ENCODE measurements around the gene SNCB.
"Not testable (repeated sequence)": the region's sequence is repeated elsewhere in the genome, so short reads cannot be mapped to it uniquely, and the experiment has no call there.

Gene SNCB

DNA sequence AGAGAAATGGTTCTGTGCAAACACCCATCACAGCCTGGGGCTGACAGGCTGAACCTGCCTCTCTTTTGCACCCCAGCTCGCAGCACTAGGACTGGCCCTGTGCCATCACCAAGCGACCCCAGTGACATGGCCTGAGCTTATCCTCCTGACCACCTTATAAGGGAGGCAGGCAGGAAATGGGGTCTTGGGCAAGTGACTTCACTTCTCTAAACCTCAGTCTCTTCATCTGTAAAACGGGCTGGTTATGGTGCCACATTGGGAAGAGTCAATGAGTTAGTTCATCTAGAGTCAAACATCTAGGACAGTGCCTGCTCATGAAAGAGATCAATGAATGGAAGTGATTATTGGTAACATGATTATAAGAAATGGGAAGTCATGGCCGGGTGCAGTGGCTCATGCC is 6.2 kb downstream of the SNCB start:
- DNase-seq (ENCODE audit: low read depth), result no peak

DNA sequence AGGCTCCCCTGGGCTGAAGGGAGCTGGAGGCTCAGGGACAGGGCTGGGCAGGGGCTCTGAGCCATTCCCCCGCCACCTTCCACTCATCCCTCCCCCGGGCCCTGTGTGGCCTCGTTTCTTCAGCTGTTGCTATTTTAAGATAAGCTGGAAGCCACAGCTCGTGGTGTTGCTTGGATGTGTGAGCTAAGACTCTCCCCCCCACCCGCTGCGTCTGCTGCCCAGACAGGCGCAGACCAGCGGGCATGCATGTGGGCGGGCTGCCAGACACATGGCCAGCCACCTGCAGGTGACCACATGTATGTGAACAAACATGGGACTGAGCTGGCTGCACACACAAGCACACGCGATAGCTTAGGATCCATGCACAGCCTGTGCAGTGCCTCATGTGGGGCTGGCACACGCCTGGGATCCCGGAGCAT is 8.7 kb downstream of the SNCB start:
- no peak for DNase-seq (ENCODE audit: low read depth)

DNA sequence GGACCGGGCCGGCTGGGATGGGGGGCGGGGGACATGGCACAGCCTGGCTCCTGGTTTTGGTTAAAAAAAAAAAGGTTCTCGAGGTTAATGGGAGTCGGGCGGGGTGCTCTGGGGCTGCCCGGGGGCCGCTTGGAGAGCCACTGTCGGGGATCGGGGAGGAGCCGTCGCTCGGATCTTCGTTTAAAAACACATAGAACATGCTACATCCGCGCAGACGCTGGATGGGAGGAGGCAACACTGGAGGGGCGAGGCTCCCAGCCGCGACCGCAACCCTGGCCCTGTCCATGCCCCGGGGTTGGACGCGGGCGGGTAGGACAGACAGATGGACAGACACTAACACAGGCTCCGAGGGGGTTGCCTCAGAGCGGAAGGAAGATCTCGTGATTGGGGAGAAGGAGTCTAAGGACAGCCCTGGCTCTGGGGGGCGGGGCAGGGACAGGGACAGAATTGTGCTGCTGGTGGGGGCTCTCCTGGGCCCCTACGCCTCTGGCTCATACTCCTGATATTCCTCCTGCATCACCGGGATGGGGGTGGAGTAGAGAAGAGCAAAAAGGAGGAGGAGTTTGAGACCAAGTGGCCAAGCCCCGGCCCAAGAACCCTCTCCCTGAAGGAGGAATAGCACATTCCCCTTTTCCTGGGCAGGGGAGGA is 9.9 kb downstream of the SNCB start:
- peak; percentile 5 for DNase-seq (ENCODE audit: low read depth)

DNA sequence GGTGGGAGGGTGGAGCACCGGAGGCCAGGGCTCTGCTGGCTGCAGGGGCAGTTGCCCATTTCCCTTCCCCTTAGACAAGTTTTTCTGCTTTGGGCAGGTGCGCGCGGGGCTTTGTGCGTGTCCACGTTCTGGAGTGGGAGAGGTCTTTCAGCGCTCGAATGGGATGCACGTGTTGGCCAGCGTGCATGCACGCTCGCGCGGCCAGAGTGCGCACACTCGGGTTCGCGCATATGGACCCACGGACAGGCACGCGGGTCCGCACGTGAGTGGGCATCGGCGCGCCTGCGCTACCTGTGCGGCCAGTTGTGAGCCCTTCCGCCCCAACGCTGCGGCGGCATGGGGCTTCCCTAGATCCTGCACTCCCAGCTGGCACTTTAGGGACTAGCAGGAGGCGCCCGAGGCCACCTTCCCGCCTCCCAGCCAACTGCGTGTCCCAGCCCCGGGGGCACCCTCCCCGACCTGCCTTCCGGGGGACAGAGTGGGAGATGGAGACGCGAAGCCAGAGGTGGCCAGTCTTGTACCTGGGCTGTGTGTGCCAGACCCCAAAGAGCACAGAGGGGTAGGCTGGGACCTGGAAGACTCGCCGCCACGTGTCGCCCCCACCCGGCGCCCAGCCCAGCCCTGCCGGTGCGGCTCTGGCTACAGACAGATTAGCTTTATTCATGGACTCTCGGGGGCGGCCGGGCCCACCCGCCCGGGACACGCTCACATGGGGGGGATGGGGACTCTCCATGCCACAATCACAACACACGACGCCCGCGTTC is 10.6 kb downstream of the SNCB start:
- no peak for DNase-seq (ENCODE audit: low read depth)

DNA sequence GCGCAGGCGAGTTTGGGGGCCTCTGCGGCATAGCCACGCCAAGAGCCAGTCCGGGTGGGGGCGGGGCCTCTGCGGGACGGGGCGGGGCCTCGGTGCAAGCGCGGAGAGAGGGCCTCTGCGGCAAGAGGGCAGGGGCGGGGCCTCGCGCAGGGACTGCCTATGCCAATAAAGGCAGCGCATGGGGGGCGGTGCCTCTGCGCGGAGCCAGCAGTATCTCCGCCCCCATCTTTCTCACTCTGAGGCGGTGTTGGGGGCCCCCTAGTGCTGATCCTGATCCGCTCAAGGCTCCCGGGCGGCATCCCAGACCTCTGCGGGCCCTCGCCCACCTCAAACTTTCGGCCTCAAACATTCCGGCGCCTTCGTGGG is 11.1 kb downstream of the SNCB start:
- DNase-seq (ENCODE audit: low read depth), result no peak

DNA sequence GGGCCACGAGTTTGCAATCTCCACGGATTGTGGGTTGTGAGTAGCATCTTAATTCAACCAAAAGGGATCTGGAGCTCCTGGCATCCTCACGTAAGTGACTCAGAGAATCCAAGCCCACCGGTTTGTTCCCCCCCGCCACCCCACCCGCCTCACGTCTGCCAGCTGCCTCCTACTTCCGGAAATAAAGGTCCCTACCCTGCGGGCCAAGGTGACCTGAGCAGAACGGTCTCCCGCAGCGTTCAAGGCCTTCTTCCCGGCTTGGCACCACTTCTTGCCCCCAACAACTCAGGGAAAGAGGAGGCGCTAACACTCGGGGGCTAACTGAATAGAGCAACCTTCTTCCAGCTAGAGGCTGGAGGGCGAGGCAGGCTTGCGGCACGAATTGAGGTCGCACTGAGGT is 11.6 kb downstream of the SNCB start:
- DNase-seq (ENCODE audit: low read depth), result no peak

DNA sequence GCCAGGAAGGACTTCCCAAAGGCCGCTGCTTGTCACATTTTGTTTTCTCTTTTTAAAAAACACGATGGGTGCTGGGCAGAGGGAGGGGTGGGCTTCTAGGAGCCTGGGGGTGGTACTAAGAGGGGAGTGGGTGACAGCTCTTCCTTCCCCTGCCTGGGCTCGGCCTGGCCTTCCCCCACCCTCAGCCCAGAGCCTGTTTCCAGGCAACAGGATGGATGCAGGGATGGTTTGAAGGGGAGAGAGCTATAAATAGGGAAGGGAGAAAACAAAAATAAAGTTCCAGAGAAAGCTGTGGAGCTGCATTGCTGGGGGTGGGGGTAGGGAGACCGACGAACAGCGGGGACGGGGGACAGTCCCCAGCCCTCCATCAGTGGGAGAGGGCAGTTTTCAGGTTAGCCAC is 13.8 kb downstream of the SNCB start:
- no peak for DNase-seq (ENCODE audit: low read depth)

DNA sequence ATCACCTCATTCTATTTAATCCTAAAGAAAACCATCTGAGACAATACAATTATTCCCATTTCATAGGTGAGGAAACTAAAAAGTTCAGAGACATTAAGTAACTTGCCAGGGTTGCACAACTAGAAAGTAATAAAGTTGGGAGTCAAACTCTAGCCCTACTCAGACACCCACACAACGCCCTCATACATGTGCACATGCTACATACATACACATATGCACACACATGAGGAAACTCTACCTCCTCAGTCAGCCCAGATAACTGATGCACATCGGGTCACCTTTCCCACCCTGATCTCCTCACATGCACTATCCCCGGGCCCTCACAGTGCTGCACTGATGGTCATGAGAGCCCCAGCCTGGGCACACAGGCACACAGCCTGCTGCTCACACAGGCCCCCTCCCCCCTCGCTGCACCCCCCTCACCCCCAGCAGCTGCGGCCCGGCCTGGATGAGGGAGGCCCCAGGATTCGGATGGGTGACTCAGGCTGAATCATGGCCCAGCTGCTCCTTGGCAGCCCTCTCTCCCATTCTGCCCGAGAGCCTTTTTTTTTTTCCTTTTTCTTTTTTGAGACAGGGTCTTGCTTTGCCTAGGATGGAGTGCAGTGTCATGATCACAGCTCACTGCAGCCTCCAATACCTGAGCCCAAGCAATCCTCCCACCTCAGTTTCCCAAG is 15.4 kb downstream of the SNCB start:
- no peak for DNase-seq (ENCODE audit: low read depth)

DNA sequence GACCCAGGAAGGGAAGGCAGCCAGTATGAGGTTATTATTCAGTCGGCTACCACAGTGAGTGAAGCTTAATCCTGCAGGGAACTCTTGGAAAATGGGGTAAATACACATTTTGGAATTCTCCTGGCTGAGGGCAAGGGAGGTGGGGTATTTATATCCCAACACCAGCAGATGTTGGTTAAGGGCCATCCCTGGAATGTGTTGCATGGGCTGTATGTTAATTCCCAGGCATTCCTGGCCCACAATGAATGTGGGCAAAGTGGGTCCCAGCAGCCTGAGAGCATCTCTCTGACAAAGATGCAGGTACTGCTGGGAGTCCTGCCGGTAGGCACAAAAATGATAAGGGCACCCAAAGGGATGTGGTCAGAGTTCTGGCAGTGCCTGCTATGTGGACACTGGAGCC is 17.5 kb downstream of the SNCB start:
- no peak for DNase-seq (ENCODE audit: low read depth)

DNA sequence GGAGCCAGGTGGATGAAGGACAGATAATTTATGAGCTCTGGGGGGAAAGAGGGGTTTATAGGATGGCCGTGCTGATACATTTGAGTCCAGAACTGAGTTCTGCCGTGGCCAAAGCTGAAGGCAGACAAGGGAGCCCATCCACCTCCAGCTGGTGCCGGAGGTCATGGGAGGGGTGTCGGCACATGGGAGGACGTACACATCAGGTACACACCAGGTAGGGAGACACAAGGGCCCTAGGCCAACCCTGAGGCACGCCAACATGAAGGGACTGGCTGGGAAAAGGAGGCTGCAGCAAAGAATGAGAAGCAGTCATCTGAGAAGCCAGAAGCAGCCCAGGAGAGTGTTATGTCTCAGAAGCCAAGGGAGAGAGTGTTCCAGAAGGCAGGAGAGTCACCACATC is 18.3 kb downstream of the SNCB start:
- no peak for DNase-seq (ENCODE audit: low read depth)

DNA sequence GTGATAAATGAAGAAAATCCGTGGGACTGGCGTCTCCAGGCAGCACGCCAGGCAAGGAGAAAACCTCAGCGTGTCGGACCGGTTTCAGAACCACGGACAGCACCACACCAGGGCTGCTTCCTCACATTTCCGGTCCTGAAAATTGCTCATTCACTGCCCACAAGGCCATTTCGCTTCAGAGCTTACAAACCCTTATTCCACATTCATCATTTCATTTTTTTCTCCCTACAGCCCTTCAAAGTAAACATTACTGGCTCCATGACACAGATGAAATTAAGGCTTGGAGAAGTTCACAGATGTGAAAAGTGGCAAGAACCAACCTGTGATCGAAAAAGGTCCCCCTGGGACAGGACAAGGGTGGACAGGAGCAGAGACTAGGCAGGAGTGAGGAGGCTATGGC is 18.9 kb downstream of the SNCB start:
- peak; percentile 31 for DNase-seq (ENCODE audit: low read depth)

DNA sequence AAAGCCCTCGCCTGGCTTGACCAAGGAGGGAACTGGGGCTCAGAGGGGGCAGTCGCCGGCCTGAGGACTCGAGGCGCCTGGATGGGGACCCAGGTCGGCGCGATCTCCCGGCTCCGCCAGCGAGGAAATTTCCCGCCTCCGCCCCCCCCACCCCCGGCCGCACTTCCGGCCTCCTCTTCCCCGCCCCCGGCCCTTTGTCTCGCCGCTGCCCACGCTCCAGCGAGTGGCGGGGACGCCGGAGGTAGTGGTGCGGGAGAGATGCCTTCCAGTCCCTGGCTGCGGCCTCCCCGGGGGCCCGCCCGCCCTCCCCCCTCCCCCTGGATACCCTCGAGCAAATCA is 19.9 kb downstream of the SNCB start:
- DNase-seq (ENCODE audit: low read depth), result no peak

DNA sequence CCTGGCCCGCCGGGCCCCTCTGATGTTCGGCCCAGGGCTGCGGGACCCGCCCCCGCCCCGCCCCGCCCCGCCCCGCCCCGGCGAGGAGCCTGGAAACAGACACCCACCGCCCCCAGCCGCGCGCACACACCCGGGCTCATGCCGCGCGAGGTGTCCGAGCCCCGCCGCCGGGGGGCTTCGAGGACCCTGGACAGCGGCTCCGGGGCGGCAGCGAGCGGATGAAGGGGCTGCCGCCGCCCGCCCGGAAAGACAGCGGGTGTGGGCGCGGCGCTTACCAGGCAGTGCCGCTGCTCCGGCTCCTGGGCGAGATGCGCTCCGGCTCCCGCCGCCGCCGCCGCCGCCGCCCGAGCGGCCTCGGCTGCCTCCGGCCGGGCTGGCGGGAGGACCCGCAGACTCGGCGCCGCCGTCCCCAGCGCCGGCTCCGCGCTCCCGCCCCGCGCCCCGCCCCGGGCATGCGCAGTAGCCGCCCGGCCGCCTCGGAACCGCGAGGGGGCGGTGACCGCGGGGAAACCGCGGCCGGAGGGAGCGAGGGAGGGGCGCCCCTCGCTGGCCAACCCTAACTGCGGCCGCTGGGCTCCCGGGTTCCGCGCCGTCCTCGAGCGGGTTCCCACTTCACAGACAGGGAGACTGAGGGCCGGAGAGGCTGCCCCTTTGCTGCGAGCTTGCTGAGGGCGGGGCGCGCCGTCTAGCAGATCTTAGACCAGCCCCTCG is 20.5 kb downstream of the SNCB start, which contains the start of gene GPRIN1:
GPRIN1 (minus strand) TSS at position 433 of the 711 bp plus-strand sequence. CDS start 10,322 bp downstream, outside the sequence.
- peak; percentile 22 for DNase-seq (ENCODE audit: low read depth)

DNA sequence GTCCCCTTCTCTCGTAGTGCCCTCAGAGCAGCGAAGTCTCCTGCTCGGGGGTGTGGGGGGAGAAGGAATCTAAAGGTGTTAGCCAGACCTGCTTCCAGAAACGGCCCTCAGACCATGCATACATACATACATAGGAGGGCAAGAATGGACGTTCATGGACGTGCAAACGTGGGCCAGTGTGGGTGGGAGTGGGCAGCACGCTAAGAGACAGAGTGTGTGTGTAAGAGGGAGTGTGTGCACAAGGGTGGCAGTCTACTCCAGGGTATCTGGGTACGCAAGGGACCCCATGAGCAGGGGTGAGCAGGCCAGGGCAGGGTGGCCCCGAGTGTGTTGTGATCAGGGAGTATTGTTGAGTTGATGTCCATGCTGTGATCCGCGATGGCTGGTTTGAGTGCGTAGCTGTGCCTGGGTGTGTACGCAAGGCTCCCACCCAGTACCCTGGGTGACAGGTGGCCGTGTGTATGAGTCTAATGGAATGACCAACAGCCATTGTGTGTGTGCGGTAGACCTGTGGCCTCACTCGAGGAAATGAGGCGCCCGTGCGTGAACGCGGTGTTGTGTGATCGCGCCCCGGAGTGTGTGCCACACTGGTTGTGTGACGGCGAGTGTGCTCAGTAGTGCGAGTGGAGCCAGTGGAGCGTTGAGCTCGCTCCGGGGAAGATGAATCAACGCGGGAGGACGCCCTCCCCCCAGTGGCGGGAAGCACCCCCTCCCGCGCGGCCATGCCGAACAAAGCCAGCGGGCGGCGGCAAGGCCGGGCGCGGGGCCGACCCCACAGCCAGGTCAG is 21.2 kb downstream of the SNCB start:
- no peak for DNase-seq (ENCODE audit: low read depth)

DNA sequence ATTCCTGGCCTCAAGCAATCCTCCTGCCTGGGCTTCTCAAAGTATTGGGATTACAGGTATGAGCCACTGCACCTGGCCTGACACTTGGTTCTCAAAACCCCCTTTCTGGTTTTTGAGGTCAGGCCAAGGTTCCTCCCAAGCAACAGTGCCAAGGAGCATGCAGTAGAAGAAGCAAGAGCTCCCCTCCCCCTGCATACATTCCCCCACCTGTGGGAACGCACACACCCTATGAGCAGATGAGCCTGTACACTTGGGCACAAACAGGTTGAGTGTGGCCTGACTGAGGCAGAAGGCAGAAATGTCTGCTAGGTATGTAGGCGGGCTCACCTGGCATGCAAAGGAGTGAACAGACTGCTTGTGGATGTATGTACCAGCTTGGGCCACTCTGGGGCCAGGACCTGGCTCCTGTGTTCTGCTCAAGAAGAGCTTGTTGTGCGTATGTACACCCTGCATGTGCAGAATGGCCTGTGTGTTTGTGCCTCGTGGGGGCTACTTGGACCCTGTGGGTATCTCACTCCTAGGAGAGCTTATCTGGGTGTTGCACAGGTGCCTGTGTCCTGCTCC is 22.1 kb downstream of the SNCB start:
- DNase-seq (ENCODE audit: low read depth), result no peak

DNA sequence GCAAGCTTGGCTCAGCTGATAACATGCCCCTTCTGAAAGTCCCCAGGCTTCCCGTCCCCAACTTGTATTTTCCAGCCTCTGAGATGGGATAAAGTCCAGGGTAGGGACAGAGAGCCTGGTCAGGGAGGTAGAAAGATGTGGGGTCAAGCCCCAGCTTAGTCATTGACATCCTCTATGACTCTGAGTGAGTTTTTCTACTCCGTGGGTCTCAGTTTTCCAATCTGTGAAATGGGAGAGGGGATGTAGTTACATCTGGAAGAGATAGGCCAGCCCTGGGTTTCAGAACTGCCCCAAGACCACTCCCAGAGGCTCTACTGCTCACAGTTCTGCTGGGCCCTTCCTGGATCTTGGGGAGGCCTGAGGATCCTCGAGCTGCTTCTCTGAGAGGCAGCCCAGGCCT is 23.5 kb downstream of the SNCB start:
- no peak for DNase-seq (ENCODE audit: low read depth)

DNA sequence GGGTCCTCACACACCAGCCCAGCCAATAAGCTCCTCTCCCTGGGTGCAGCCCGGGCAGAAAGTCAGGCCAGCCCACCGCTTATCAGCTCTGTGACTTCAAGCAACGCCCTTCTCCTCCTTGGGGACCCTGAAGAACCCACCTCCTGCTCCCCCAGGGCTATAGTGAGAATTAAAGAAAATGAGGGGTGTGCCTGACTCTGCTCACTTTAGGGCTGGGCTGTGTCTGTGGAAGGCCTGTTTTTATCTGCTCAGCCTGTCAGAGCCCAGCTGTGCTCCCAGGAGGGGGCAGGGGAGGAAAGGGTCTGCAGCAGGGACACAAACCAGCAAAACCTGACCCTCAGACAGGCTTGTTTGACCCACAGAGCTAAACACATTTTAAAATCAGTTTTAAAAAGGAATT is 24.3 kb downstream of the SNCB start:
- no peak for DNase-seq (ENCODE audit: low read depth)

DNA sequence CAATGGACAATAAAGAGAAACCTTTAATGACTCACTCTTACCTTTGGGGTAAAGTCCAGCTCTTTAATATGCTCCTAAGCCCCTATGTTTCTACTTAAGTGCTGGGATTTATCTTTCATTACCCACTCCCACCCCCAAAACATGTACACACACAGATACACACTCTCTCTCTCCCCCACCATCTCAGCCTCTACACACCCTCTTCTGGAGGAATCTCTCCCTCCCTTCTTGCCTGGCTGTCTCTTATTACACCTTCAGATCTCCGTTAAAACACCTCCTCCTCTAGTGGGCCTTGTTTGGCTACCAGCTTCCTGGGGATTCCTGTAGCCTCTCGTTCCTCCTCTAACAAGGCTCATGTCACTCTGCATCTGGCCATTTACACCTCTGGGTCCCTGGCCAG is 27.2 kb downstream of the SNCB start:
- no peak for DNase-seq (ENCODE audit: low read depth)

DNA sequence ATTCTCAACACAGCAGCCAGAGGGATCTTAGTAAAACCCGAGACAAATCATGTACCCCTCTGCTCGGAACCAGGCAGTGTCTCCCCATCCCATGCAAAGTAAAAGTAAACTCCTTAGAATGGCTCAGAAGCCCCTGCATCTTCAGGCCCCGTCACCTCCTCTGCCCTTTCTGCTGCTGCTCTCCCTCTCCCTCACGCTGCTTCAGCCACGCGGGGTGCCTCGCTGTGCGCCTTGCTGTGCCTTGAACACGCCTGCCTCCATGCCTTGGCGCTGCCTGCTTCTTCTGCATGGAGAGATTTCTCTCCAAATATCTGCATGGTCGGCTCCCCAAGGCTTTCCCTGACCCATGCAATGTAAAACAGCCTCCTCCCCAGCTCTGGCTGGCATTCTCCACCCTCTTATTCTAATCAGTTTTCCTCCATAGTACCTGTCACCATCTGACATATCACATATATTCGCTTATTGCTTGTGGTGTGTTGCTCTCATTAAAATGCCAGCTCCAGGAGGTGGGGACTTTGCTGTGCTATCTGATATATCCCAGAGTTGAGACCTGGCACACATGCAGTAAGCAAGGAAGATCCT is 28.3 kb downstream of the SNCB start:
- no peak for DNase-seq (ENCODE audit: low read depth)

DNA sequence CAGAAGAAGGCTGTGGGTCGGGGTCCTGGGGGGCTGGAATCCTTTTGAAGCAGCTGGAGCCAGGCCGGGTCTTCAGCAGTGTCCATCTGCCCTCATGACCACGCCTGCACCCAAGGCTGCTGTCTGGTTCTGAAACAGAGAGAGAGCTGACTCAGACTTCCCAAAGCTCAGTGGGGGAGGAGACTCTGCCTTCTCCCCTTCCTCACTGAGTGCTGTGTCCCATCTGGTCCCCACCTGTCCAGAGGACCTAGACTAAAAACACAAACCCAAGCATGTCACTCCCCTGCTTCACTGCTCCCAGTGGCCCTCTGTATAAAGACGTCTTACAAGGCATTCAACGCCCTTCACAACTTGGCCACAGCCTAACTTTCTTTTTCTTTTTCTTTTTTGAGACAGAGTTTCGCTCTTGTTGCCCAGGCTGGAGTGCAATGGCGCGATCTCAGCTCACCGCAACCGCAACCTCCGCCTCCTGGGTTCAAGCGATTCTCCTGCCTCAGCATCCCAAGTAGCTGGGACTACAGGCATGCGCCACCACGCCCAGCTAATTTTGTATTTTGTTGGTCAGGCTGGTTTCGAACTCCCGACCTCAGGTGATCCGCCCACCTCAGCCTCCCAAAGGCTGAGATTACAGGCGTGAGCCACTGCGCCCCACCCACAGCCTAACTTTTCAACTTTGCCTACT is 30.4 kb downstream of the SNCB start:
- not testable (repeated sequence) for DNase-seq (ENCODE audit: low read depth)
